ENCODE data around the gene ADAMTS2.

GRCh38 chr5:179126506-179126991 lies 218.7 kb downstream of the ADAMTS2 start:
- TF ChIP-seq POLR2A (IDR thresholded peaks at IDR 0.05) (no peak), CTCF (IDR thresholded peaks at IDR 0.05) (no peak)

Data from transverse colon (tissue), 3 donors.